Endothelial cell of umbilical vein (primary cell): Measurements from ENCODE around the gene HDHD5.

ENCODE experiments used
- CTCF ChIP-seq, 2 donors: IDR thresholded peaks; 1 replicate in 1 of 2; 2 replicates in 1 of 2; pipeline ENCODE4 v1.5.1; 2011; ENCODE audit warnings: low read length in 2 of 2, mild to moderate bottlenecking in 2 of 2, moderate library complexity in 2 of 2, control low read depth in 1 of 2, inconsistent platforms in 1 of 2, low read depth in 1 of 2; ENCODE audit not compliant: insufficient read depth in 1 of 2; ENCODE audit errors: extremely low read depth in 1 of 2
- JUN ChIP-seq: IDR thresholded peaks from 2 replicates; pipeline ENCODE4 v1.6.1; 2011; ENCODE audit warnings: borderline replicate concordance, low read depth; ENCODE audit not compliant: insufficient read length, insufficient read depth
- POLR2A ChIP-seq: IDR thresholded peaks from 2 replicates; pipeline ENCODE4 v1.6.1; 2012; ENCODE audit warnings: low read depth, mild to moderate bottlenecking, control low read depth, low read length

GRCh38 chr22:17117400-17117799 is 41.7 kb downstream of the HDHD5 start:
- TF ChIP-seq CTCF (IDR thresholded peaks at IDR 0.05; ENCODE audit: extremely low read depth in 1 of 2, insufficient read depth in 1 of 2, low read depth in 1 of 2, low read length in 2 of 2) (no peak), POLR2A (no peak), JUN (no peak)
